ENCODE results near the gene ADK. TPM values are rescaled to one million over a fixed set of nuclear protein-coding genes. Genes with fewer than 3 reads are reported as not detected.

The ADK gene
- total and polyA plus RNA-seq, 2 of the 13 experiments (the other 11 are each of a cell fraction or from before 2014, with no cell fraction given) = 48.6 to 79.1 TPM

DNA sequence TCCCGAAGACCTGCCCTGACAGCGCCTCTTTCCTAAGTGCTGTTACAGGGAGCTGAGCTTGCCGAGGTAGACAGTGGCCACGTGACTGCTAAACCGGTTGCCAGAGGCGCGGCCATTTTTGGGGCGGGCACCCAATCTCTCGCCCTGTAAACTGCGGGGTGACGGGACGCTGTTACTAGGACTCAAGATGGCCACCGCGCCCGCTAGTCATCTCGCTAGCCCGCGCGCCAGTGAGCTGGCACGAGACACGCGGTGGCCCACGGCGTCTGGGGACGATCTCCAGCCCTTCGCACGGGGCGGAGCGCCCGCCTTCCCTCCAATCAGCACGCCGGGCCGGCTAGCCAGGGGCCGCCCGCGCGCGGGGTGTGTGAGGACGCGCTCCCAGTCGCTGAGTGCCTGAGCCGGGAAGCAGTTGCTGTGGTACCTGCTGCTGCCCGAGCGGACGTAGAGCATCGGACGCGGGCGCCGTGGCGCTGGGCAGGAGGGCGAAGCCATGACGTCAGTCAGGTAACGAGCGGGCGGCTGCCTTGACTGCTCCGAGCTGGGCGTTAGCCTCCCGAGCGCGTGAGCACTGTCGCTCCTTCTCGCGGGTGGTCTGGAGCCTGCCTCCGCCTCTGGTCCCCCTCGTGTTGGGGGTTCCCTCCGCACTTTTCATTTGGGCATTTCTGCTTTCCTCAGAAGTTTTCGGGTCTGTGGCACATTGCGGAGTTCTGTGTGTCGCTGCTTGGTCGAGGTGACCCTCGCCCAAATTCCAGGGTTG lies 25.5 kb downstream of the ADK start (continued):
- TF ChIP-seq, protein P1, sequence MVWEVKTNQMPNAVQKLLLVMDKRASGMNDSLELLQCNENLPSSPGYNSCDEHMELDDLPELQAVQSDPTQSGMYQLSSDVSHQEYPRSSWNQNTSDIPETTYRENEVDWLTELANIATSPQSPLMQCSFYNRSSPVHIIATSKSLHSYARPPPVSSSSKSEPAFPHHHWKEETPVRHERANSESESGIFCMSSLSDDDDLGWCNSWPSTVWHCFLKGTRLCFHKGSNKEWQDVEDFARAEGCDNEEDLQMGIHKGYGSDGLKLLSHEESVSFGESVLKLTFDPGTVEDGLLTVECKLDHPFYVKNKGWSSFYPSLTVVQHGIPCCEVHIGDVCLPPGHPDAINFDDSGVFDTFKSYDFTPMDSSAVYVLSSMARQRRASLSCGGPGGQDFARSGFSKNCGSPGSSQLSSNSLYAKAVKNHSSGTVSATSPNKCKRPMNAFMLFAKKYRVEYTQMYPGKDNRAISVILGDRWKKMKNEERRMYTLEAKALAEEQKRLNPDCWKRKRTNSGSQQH (CRISPR knock-in tag; IDR thresholded peaks at IDR 0.05; ENCODE audit: low read depth) = 0 out of 2 replicates have a peak, but pooled peaks have one; percentile 12
- TF ChIP-seq NFE2L1 (CRISPR knock-in tag; IDR thresholded peaks at IDR 0.05; ENCODE audit: borderline replicate concordance) (no peak), ZNF766 (CRISPR knock-in tag; IDR thresholded peaks at IDR 0.05; ENCODE audit: borderline replicate concordance) (peak; percentile 84; the same call in 1 of the 2 replicates), TEAD2 (CRISPR knock-in tag; IDR thresholded peaks at IDR 0.05) (0 out of 2 replicates have a peak, but pooled peaks have one; percentile 46), ZNF124 (CRISPR knock-in tag; IDR thresholded peaks at IDR 0.05) (peak; percentile 88), AGO2 (optimal IDR thresholded peaks at IDR 0.05; ENCODE audit: low read depth, low read length) (peak; percentile 99), ZNF652 (CRISPR knock-in tag; IDR thresholded peaks at IDR 0.05; ENCODE audit: borderline replicate concordance, low read depth) (no peak), FLYWCH1 (CRISPR knock-in tag; IDR thresholded peaks at IDR 0.05) (no peak), ZNF205 (CRISPR knock-in tag; IDR thresholded peaks at IDR 0.05) (peak; percentile 83), YY1 (IDR thresholded peaks at IDR 0.05; ENCODE audit: insufficient read depth, insufficient replicate concordance, low read depth, low read length) (peak; percentile 98), ARNT2 (CRISPR knock-in tag; IDR thresholded peaks at IDR 0.05; ENCODE audit: low read depth) (peak; percentile 90), ZNF33A (CRISPR knock-in tag; IDR thresholded peaks at IDR 0.05; ENCODE audit: borderline replicate concordance) (0 out of 2 replicates have a peak, but pooled peaks have one; percentile 4), THYN1 (CRISPR knock-in tag; IDR thresholded peaks at IDR 0.05; ENCODE audit: borderline replicate concordance, low read depth) (no peak), CHD2 (IDR thresholded peaks at IDR 0.05; ENCODE audit: low read depth, low read length) (0 out of 2 replicates have a peak, but pooled peaks have one; percentile 34), ZEB1 (IDR thresholded peaks at IDR 0.05; ENCODE audit: insufficient replicate concordance, low read depth) (peak; percentile 56), ZNF12 (CRISPR knock-in tag; IDR thresholded peaks at IDR 0.05) (no peak), ZNF7 (CRISPR knock-in tag; IDR thresholded peaks at IDR 0.05) (no peak), CHCHD3 (CRISPR knock-in tag; IDR thresholded peaks at IDR 0.05) (no peak; the same call in 1 of the 2 replicates)
- TF ChIP-seq, protein P2, sequence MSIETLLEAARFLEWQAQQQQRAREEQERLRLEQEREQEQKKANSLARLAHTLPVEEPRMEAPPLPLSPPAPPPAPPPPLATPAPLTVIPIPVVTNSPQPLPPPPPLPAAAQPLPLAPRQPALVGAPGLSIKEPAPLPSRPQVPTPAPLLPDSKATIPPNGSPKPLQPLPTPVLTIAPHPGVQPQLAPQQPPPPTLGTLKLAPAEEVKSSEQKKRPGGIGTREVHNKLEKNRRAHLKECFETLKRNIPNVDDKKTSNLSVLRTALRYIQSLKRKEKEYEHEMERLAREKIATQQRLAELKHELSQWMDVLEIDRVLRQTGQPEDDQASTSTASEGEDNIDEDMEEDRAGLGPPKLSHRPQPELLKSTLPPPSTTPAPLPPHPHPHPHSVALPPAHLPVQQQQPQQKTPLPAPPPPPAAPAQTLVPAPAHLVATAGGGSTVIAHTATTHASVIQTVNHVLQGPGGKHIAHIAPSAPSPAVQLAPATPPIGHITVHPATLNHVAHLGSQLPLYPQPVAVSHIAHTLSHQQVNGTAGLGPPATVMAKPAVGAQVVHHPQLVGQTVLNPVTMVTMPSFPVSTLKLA (IDR thresholded peaks at IDR 0.05) = peak; percentile 67; the same call in 1 of the 2 replicates
- TF ChIP-seq, protein P3, sequence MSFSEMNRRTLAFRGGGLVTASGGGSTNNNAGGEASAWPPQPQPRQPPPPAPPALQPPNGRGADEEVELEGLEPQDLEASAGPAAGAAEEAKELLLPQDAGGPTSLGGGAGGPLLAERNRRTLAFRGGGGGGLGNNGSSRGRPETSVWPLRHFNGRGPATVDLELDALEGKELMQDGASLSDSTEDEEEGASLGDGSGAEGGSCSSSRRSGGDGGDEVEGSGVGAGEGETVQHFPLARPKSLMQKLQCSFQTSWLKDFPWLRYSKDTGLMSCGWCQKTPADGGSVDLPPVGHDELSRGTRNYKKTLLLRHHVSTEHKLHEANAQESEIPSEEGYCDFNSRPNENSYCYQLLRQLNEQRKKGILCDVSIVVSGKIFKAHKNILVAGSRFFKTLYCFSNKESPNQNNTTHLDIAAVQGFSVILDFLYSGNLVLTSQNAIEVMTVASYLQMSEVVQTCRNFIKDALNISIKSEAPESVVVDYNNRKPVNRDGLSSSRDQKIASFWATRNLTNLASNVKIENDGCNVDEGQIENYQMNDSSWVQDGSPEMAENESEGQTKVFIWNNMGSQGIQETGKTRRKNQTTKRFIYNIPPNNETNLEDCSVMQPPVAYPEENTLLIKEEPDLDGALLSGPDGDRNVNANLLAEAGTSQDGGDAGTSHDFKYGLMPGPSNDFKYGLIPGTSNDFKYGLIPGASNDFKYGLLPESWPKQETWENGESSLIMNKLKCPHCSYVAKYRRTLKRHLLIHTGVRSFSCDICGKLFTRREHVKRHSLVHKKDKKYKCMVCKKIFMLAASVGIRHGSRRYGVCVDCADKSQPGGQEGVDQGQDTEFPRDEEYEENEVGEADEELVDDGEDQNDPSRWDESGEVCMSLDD (CRISPR knock-in tag; IDR thresholded peaks at IDR 0.05; ENCODE audit: borderline replicate concordance) = peak; percentile 92
